GM18505 (cell line): ENCODE data around the gene SH3PXD2A.

ENCODE experiments used
- ATAC-seq: cut with Tn5 transposase; IDR thresholded peaks from one replicate; pipeline ENCODE4 v1.9.1; 2021; ENCODE audit not compliant: unreplicated experiment
- POLR2A ChIP-seq: IDR thresholded peaks from 4 replicates; pipeline ENCODE4 v1.6.1; 2011; ENCODE audit warnings: borderline replicate concordance; ENCODE audit not compliant: insufficient read depth, insufficient read length; ENCODE audit errors: extremely low read depth

SH3PXD2A gene

DNA sequence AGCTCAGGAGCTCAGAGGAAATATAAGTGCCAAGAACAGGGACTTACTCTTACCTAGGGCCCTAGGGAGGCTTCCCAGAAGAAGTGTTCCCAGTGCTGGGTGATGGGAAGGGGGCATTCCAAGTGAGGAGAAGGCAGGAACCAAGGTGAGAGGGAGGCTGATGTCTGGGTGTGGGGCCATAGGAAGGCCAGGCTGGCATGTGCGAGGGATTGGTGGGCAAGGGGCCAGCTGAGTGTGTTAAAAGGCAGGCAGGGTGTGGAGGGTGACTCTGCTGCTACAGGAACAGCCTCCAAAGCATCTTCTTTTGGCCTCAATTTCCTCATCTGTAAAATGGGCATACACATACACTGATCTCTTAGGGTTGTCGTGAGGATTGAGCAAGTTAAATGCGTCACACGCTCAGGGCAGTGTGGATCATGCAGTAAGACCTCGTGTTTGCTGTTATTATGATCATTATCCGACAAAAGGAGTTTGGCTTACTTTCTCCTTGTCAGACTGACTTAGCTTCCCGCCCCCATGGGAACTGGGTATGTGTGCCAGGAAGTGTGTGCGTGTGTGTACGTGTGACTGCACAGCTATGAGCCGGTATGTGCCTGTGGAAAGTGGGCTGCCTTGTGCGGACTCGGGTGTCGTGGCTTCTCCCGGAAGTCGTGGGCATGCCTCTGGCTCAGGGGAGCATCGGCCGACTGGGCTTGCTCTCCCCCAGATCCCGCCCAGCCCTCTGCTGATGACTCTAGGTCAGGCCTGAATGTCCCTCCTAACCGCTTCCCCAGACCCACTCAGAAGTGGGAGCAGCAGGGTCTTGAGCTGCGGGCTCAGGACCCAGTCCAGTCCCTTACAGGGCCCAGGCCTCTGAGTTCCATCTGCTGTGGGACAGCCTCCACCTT lies 302.3 kb downstream of the SH3PXD2A start:
- TF ChIP-seq POLR2A, result no peak
- no peak for ATAC-seq

GRCh38 chr10:103551619-103552602 lies 303.5 kb downstream of the SH3PXD2A start:
- no peak for ATAC-seq
- no peak for TF ChIP-seq POLR2A

GRCh38 chr10:103550229-103550628 lies 305.1 kb downstream of the SH3PXD2A start:
- ATAC-seq, result no peak
- no peak for TF ChIP-seq POLR2A

DNA sequence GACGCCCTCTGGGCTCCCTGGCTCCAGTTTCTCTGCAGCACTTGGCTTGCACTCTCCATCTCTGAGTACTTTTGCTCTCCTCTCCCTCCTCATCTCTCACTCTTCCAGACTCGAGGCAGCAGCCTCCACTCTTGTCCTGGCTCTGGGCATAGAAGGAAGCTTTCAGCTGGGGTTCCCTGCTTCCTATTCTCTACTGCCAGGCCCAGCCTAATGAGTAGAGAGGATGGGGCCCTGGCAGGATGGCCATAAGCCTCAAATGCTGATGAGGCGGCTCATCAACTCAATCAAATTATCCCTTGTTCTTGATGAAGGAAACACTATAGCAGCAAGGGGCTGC lies 306.1 kb downstream of the SH3PXD2A start:
- no peak for ATAC-seq
- TF ChIP-seq POLR2A, result no peak

- TF ChIP-seq POLR2A, result no peak
- no peak for ATAC-seq
These were observed 306.6 kb downstream of the SH3PXD2A start for GRCh38 chr10:103548581-103549348.

DNA sequence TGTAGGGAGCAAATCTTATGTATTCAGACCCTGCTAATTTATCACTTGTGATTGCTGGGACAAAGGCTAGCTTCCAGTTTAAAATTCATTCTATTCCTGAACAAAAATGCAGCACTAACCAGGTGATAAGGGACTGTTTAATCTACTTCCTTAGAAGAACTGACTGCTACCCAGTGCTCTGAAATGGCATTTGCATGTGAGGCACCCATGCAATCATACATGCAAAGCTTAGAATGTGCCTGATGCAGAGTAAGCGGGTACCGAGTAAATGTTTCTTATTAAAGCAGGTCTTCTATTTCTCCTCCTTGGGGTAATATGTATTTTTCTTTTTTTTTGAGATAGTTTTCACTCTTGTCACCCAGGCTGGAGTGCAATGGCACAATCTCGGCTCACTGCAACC lies 307.4 kb downstream of the SH3PXD2A start:
- no peak for ATAC-seq
- no peak for TF ChIP-seq POLR2A

DNA sequence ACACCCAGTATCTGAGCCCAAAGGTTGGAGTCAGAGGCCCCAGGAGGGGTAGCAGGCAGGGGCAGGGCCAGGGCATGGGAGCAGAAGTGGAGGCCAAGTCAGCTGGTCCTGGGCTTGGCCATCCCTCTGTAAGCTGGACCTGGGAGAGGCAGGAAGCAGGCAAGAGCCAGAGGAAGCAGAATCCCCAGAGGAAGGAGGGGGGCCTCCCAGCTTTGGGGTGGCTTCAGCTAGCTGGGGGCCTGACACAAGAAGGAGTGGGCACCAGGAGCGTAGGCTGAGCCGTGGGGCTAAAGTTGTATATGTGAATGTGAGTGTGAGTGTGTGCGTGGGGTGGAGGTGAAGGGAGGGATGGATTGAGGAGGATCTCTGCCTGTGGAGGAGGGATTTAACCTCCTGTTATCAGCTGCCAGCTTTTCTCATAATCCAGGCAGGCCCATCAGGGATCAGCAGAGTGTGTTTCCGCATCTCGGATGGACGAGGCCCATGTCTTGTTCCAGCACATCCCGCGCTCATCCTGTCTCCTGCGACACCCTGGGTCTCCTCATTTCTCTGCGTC lies 307.9 kb downstream of the SH3PXD2A start:
- TF ChIP-seq POLR2A, result no peak
- ATAC-seq, result no peak

DNA sequence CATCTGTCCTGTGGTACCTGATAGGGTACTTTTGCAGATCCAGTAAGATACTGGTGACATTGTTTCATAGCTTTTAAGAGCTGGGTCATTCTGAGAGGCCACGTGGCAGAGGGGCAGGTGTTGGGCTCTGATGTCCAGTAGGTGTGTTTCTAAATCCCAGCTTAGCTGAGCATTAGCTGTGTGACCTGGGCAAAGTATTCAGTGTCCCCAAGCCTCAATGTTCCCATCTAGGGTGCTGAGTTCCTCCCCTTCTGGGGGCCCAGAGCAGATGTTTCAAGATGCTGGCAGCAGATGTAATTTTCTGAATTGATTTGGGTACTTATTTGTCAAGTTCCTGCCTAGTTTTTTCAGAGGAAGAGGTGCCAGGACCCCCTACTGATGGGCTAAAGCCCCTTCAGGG lies 309.0 kb downstream of the SH3PXD2A start:
- no peak for TF ChIP-seq POLR2A
- no peak for ATAC-seq

DNA sequence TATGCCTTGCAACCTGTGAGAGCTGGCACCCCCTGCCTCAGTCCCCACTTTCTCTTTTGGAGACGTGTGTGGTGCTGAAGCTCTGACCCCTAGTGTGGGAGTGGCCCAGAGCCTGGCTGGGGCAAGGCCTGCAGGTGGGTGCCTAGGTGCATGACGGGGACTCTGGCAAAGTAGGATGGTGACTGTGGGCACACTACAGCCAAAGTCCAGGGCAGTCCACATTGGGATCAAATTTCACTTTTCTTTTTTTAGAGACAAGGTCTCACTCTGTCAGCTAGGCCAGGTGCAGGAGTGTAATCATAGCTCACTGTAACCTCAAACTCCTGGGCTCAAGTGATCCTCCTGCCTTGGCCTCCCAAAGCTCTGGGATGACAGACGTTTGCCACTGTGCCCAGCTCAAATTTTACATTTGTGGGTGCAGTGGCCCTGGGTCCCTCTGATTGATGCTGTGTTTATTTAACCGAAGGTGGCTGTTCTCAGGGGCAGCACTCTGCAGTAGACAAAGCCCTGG lies 309.6 kb downstream of the SH3PXD2A start:
- ATAC-seq, result no peak
- TF ChIP-seq POLR2A, result no peak

DNA sequence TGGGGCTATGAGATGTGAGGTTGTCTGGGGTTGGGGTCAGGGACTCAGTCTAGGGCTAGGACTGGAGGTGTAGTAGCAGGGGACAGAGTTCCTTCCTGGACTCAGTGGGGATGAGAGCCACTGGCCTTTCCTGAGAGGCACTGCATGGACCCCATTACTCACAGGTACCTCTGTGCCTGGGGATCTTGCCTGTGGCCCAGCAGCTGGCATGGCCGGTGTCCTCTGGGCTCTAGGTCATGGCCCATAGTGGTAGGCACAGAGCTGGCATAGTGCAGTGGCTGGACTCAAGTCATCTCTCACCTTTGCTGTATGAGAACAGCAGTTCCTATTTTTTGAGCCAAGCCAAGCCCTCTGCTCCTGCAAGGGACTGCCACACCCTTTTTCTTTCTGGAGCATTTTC lies 310.0 kb downstream of the SH3PXD2A start:
- ATAC-seq, result no peak
- TF ChIP-seq POLR2A, result no peak

DNA sequence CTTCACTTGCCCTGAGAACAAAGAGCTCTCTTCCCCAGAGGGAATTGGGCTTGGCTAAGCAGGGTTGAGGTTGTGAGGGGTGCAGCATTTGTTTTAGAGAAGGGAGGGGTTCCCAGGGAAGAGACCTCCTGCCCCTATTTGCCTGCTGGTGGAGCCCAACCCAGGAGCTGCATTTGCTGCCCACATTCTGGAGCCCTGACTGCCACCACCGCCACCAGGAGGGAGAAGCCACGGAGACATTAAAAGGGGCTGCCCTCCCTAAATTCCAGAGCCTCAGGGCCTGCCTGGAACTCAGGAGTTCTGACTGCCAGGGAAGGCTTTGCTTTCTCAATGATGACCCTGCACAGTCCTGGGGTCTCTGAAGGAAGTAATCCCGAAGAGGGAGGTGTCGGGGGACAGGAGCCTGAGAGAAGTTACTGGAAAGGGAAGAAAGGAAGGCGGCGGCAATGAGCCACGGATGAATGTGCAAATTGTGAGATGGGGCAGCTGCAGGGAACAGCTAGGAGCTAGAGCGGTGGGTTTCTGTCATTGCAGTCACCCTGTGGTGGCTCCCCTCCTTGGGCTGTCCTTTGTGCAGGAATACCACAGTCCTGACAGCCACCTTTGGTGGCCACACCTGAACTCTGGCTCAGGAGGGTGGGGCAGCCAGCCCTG lies 310.6 kb downstream of the SH3PXD2A start:
- ATAC-seq, result no peak
- TF ChIP-seq POLR2A, result no peak
